ENCODE data around the gene HEYL. TPM values are rescaled to one million over a fixed set of nuclear protein-coding genes. Genes with fewer than 3 reads are reported as not detected.

Gene HEYL
- total and polyA plus RNA-seq, 8 donors, result 0.45 to 6.0 (median 3.4) TPM; not detected in 1

DNA sequence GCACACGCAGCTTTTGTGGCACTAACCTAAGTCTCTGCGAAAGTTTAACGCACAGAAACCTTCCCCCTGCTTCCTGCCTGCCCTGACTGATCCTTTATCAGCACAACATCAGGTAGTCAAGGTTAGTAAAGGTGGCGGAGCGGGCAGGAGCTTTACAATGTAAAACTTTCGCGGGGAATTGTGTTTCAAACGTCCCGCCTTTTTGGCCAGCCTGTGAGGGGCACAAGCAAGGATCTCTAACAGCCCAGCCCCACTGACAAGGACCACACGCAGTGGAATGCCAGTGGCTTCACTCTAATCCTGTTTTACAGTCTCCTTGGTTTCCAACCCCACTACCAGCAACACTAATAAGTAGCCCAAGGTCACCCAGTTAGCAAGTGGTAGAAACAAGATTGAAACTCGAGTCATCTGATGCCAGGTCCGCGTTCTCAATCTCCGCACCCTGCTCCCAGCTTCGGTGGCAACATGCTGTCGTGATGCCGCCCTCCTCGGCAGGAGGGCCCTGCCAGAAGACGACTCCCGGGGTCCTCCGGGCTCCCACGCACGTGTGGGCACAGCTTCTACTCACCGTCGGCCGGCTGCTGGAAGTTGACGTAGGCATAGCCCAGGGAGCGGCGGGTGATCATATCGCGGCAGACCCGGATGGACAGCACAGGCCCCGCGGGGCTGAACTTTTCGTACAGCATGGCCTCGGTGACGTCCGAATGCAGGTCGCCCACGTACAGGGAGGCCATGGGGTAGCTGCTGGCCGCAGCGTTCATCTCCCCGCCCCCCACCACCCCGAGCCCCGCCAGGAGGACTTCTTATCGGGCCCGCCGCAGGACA, 64.0 kb downstream of the HEYL start:
- peak; percentile 30 to 42 (median 33) for TF ChIP-seq POLR2AphosphoS5 (IDR thresholded peaks at IDR 0.05)
- TF ChIP-seq, protein P1, sequence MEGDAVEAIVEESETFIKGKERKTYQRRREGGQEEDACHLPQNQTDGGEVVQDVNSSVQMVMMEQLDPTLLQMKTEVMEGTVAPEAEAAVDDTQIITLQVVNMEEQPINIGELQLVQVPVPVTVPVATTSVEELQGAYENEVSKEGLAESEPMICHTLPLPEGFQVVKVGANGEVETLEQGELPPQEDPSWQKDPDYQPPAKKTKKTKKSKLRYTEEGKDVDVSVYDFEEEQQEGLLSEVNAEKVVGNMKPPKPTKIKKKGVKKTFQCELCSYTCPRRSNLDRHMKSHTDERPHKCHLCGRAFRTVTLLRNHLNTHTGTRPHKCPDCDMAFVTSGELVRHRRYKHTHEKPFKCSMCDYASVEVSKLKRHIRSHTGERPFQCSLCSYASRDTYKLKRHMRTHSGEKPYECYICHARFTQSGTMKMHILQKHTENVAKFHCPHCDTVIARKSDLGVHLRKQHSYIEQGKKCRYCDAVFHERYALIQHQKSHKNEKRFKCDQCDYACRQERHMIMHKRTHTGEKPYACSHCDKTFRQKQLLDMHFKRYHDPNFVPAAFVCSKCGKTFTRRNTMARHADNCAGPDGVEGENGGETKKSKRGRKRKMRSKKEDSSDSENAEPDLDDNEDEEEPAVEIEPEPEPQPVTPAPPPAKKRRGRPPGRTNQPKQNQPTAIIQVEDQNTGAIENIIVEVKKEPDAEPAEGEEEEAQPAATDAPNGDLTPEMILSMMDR (IDR thresholded peaks at IDR 0.05), result no peak
- TF ChIP-seq EP300 (IDR thresholded peaks at IDR 0.05), result no peak
- TF ChIP-seq POLR2A (IDR thresholded peaks at IDR 0.05), result no peak
- Histone ChIP-seq H3K4me3 (peak overlapping the region; percentile 61 to 98 (median 86)), H3K36me3 (peaks cover 25 to 34% (median 31%) of the 10 kb centered on the region in 4 donors), H3K27me3 (no peaks in the 10 kb centered on the region), H3K9me3 (no peaks in the 10 kb centered on the region), H3K4me1 (peaks cover 21 to 57% (median 40%) of the 10 kb centered on the region in 4 donors), H3K27ac (peak overlapping the region; percentile 85 to 96 (median 88))
- DNase-seq, result peak; percentile 69 to 81
- WGBS, 5 donors, result 2 to 5% (median 2%) methylated on average over 18 to 48 of the region's 48 CpGs
- intact Hi-C loops (cut with DNase I; ENCODE audit: low total_unique reads), result no loop called here

DNA sequence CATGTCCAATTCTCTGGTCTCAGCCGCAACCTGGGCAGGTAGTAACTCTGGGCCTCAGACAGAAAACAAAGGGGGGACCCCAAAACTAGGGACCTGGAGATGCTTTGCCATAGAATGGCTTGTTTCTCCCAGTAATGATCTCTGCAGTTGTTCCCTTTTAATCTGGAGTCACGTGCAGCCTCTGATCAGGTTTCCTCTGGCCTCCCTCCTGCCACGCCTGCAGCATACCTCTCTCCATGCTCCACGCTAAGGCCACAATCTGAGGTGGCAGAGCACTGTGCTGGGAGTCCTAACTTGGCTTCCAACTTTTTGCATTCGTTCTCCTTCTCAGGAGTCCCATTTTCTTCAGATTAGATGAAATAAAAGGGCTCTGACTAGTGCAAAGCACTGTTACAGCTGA, 64.8 kb downstream of the HEYL start:
- WGBS, 5 donors, result 15 to 35% (median 17%) methylated on average over 4 to 5 of the region's 5 CpGs
- Histone ChIP-seq H3K4me3 (peak overlapping the region; percentile 61 to 98 (median 86)), H3K27ac (peak overlapping the region in 4 of 5 donors; percentile 85 to 96 (median 90)), H3K36me3 (peaks cover 33 to 42% (median 39%) of the 10 kb centered on the region in 4 donors), H3K9me3 (no peaks in the 10 kb centered on the region), H3K27me3 (no peaks in the 10 kb centered on the region), H3K4me1 (peaks cover 21 to 65% (median 47%) of the 10 kb centered on the region in 4 donors)
- intact Hi-C loops (cut with DNase I; ENCODE audit: low total_unique reads), result no loop called here
- peak; percentile 46 to 50 for DNase-seq
- TF ChIP-seq POLR2A (IDR thresholded peaks at IDR 0.05) (no peak), EP300 (IDR thresholded peaks at IDR 0.05) (no peak), POLR2AphosphoS5 (IDR thresholded peaks at IDR 0.05) (no peak)
- TF ChIP-seq, protein P1 (IDR thresholded peaks at IDR 0.05), result no peak

Other genes with a start within 250 kb of the HEYL start
- gene BMP8A, start 148.0 kb downstream of the HEYL start, total RNA-seq, result not detected
- not detected for gene BMP8A, start 148.0 kb downstream of the HEYL start, polyA plus RNA-seq
- 100 to 1,000 TPM; 134 to 236 (median 174) TPM for gene PABPC4, start 62.9 kb downstream of the HEYL start, total RNA-seq
- gene PABPC4, start 62.9 kb downstream of the HEYL start, polyA plus RNA-seq, result 100 to 1,000 TPM; 173 to 231 (median 222) TPM
- under 1 TPM in 1 of 5 donors, not detected in 4; 0.92 TPM for gene NT5C1A, start 32.5 kb upstream of the HEYL start, total RNA-seq
- under 1 TPM in 1 of 3 donors, not detected in 2; 0.76 TPM for gene NT5C1A, start 32.5 kb upstream of the HEYL start, polyA plus RNA-seq
- 1 to 10 TPM in 1 of 5 donors, under 1 TPM in 1, not detected in 3; 0.14 to 1.5 TPM for gene HPCAL4, start 51.8 kb upstream of the HEYL start, total RNA-seq
- gene HPCAL4, start 51.8 kb upstream of the HEYL start, polyA plus RNA-seq, result under 1 TPM; 0.06 to 0.15 (median 0.15) TPM
- 100 to 1,000 TPM in 2 of 5 donors, 10 to 100 TPM in 3; 34.9 to 206 (median 42.9) TPM for gene PPIE, start 99.2 kb upstream of the HEYL start, total RNA-seq
- gene PPIE, start 99.2 kb upstream of the HEYL start, polyA plus RNA-seq, result 10 to 100 TPM; 46.7 to 54.5 (median 50.9) TPM
- gene OXCT2, start 131.7 kb upstream of the HEYL start, total RNA-seq, result 1 to 10 TPM in 2 of 5 donors, not detected in 3; 3.1 to 4.8 TPM
- gene OXCT2, start 131.7 kb upstream of the HEYL start, polyA plus RNA-seq, result 1 to 10 TPM in 2 of 3 donors, under 1 TPM in 1; 0.53 to 1.5 (median 1.5) TPM
- gene BMP8B, start 149.2 kb upstream of the HEYL start, total RNA-seq, result 1 to 10 TPM in 3 of 5 donors, under 1 TPM in 1, not detected in 1; 0.14 to 5.2 (median 1.6) TPM
- gene BMP8B, start 149.2 kb upstream of the HEYL start, polyA plus RNA-seq, result under 1 TPM; 0.31 to 0.68 (median 0.37) TPM
- gene TRIT1, start 243.9 kb upstream of the HEYL start, total RNA-seq, result 10 to 100 TPM in 3 of 5 donors, 1 to 10 TPM in 2; 4.3 to 42.0 (median 10.5) TPM
- 10 to 100 TPM; 10.3 to 18.5 (median 11.0) TPM for gene TRIT1, start 243.9 kb upstream of the HEYL start, polyA plus RNA-seq